Upper lobe of right lung (tissue), 1 donor: ENCODE results near the gene PROS1. TPM values are rescaled to one million over a fixed set of nuclear protein-coding genes. Genes with fewer than 3 reads are reported as not detected.

ENCODE experiments used
- ATAC-seq: fragments of 200-7000 bp; cut with Tn5 transposase; one replicate; pipeline ENCODE4 v1.9.1; 2020; ENCODE audit warnings: mild to moderate bottlenecking, moderate library complexity
- DNase-seq: peaks from one replicate; pipeline ENCODE4 v3.0.0-alpha.2; 2020
- H3K27ac ChIP-seq: fragments of 200-600 bp; one replicate; pipeline ENCODE4 v1.8.0; 2022
- H3K27me3 ChIP-seq: fragments of 200-600 bp; one replicate; pipeline ENCODE4 v1.8.0; 2022; ENCODE audit warnings: mild to moderate bottlenecking
- H3K36me3 ChIP-seq: fragments of 200-600 bp; one replicate; pipeline ENCODE4 v1.8.0; 2022
- H3K4me1 ChIP-seq: fragments of 200-600 bp; one replicate; pipeline ENCODE4 v1.8.0; 2022
- H3K4me3 ChIP-seq: fragments of 200-600 bp; one replicate; pipeline ENCODE4 v1.8.0; 2022; ENCODE audit warnings: mild to moderate bottlenecking
- H3K9me3 ChIP-seq: fragments of 200-600 bp; one replicate; pipeline ENCODE4 v1.8.0; 2022
- CTCF ChIP-seq: fragments of 200-600 bp; IDR thresholded peaks from one replicate; pipeline ENCODE4 v1.8.0; 2022; ENCODE audit warnings: antibody characterized with exemption
- intact Hi-C: fragments of 100-400 bp; cut with DNase I; formaldehyde crosslinking; loops from one replicate; pipeline ENCODE4 v1.11.0; 2022
- total RNA-seq: library from RNA; stranded (reverse); fragmentation: NEBNext Ultra II Directional; extraction: Animal tissue kit (Norgen Biotek cat#: 25700); gene quantifications from one replicate; pipeline ENCODE4 v1.2.1, GENCODE V29; 2021
- donor health status: DM: no; HTN: yes; CAD: no; lungs with severe emphysema.

The PROS1 gene
- total RNA-seq, 1 donor from 2014 or later, result 70.5 TPM

GRCh38 chr3:94011233-94011711 is 37.6 kb upstream of the PROS1 start:
- peak; percentile 59 for ATAC-seq
- Histone ChIP-seq H3K9me3 (no peaks in the 10 kb centered on the region), H3K27me3 (no peaks in the 10 kb centered on the region)

DNA sequence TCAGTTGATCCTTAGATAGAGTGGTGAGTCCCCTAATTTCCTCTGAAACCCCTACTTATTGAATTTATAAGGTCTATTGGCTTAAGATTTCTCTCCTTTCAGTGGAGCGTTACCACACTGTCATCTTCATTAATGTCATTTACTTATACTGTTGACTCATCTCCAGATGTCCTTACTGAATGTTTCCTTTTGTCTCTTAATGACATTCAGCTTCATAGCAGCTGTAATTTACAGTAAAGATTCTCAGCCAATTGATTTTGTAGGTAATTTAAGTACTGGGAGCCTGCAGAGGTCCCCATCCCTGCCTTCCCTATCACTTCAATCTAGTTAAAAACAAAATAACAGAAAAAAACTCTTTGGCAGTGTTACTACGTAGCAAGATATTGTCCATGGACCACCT is 35.9 kb upstream of the PROS1 start:
- TF ChIP-seq CTCF, result no peak
- ATAC-seq (no peak), DNase-seq (no peak)
- peaks cover 7% of the 10 kb centered on the region for H3K4me1 ChIP-seq
- intact Hi-C loops, result loop anchor here (10.0 kb wide), 1 partner anchor 55 kb away; the partner anchor contains the start of genes DHFR2 and NSUN3
- H3K9me3 ChIP-seq, result no peaks in the 10 kb centered on the region
- H3K36me3 ChIP-seq, result no peaks in the 10 kb centered on the region
- no peaks in the 10 kb centered on the region for H3K27me3 ChIP-seq
- H3K4me3 ChIP-seq, result no peak overlapping the region
- H3K27ac ChIP-seq, result no peak overlapping the region

More at GRCh38 chr3:94011233-94011711, 37.6 kb upstream of the PROS1 start:
- no peak for DNase-seq
- TF ChIP-seq CTCF, result no peak
- H3K4me3 ChIP-seq, result no peak overlapping the region
- H3K27ac ChIP-seq, result no peak overlapping the region
- no peaks in the 10 kb centered on the region for H3K36me3 ChIP-seq
- intact Hi-C loops, result no loop called here
- H3K4me1 ChIP-seq, result no peaks in the 10 kb centered on the region

DNA sequence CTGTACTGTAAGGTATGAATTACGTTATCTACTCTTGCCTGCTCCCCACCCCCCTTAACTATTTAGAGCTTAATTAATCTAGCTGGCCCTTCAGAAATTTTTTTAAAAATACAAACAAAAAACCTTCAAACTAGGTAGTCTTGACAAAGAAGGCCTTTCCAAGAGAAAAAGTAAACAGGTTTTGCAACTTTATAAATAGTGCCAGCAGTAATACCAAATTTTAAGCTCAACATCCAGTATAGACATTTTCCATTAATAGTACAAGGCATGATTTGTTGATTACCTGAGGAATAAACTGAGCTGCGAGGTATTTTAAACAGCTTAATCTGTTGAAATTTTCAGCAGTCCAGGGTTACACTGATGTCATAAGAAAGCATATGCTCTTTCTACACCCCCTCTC is 34.6 kb upstream of the PROS1 start:
- no peaks in the 10 kb centered on the region for H3K9me3 ChIP-seq
- no peaks in the 10 kb centered on the region for H3K27me3 ChIP-seq
- ATAC-seq (no peak), DNase-seq (no peak)
- intact Hi-C loops, result loop anchor here (10.0 kb wide), 1 partner anchor 57 kb away; the partner anchor contains the start of genes DHFR2 and NSUN3
- no peak overlapping the region for H3K4me3 ChIP-seq
- H3K4me1 ChIP-seq, result peaks cover 7% of the 10 kb centered on the region
- no peak overlapping the region for H3K27ac ChIP-seq
- no peaks in the 10 kb centered on the region for H3K36me3 ChIP-seq
- TF ChIP-seq CTCF, result no peak

GRCh38 chr3:94004301-94004910 is 30.7 kb upstream of the PROS1 start:
- peak overlapping the region; percentile 23 for H3K4me3 ChIP-seq
- H3K27me3 ChIP-seq, result no peaks in the 10 kb centered on the region
- no peak for DNase-seq
- no peaks in the 10 kb centered on the region for H3K9me3 ChIP-seq
- intact Hi-C loops, result loop anchor here (10.0 kb wide), 1 partner anchor 60 kb away; the partner anchor contains the start of genes DHFR2 and NSUN3
- peak; percentile 88 for TF ChIP-seq CTCF
- peak; percentile 88 for ATAC-seq
- no peaks in the 10 kb centered on the region for H3K36me3 ChIP-seq
- H3K4me1 ChIP-seq, result peaks cover 15% of the 10 kb centered on the region
- H3K27ac ChIP-seq, result peak overlapping the region; percentile 0

GRCh38 chr3:94001827-94002495 is 28.3 kb upstream of the PROS1 start:
- no peak for TF ChIP-seq CTCF
- no peaks in the 10 kb centered on the region for H3K27me3 ChIP-seq
- intact Hi-C loops, result loop anchor here (10.0 kb wide), 1 partner anchor 63 kb away; the partner anchor contains the start of genes DHFR2 and NSUN3
- H3K36me3 ChIP-seq, result no peaks in the 10 kb centered on the region
- no peaks in the 10 kb centered on the region for H3K9me3 ChIP-seq
- ATAC-seq (peak; percentile 83), DNase-seq (no peak)
- H3K27ac ChIP-seq, result peak overlapping the region; percentile 71
- H3K4me1 ChIP-seq, result peaks cover 15% of the 10 kb centered on the region
- H3K4me3 ChIP-seq, result no peak overlapping the region
